Caco-2 (cell line): ENCODE data around the gene HCST. TPM values are rescaled to one million over a fixed set of nuclear protein-coding genes. Genes with fewer than 3 reads are reported as not detected.

Experiments used
- BruUV-seq: library from RNA; stranded (reverse); fragments of 400-500 nt; replicated peaks from 2 replicates; lab custom pipeline; 2021; lab: Mats Ljungman, UMichigan
- CTCF ChIA-PET: fragments of 300-600 bp; sonication (Branson Sonifier 250); formaldehyde crosslinking; loops from one replicate; lab custom pipeline; 2022; ENCODE audit warnings: antibody characterized with exemption; lab: Charles Lee
- POLR2A ChIA-PET: fragments of 300-600 bp; sonication (Branson Sonifier 250); formaldehyde crosslinking; loops from one replicate; lab custom pipeline; 2022; ENCODE audit warnings: antibody characterized with exemption; lab: Charles Lee
- DNase-seq, 2 experiments: peaks; one replicate each; pipeline versions ENCODE4 v3.0.0 to v3.0.0-alpha.2; 2020 to 2022
- H3K27me3 ChIP-seq: replicated peaks from 2 replicates; pipeline ENCODE4 v1.6.0; 2011; ENCODE audit warnings: low read length; ENCODE audit not compliant: control insufficient read depth, insufficient read depth
- H3K36me3 ChIP-seq: 2 replicates; pipeline ENCODE4 v1.5.1; 2011; ENCODE audit warnings: low read length; ENCODE audit not compliant: control insufficient read depth, insufficient read depth
- H3K4me1 ChIP-seq: fragments of 250-450 bp; sonication (Bioruptor Pico); 2 replicates; pipeline ENCODE4 v1.5.1; 2020; ENCODE audit warnings: mild to moderate bottlenecking
- H3K4me3 ChIP-seq: 2 replicates; pipeline ENCODE4 v1.5.1; 2011; ENCODE audit warnings: low read depth, mild to moderate bottlenecking, control low read depth, low read length
- H3K9me3 ChIP-seq: fragments of 250-450 bp; sonication (Bioruptor Pico); 2 replicates; pipeline ENCODE4 v1.5.1; 2020; ENCODE audit warnings: mild to moderate bottlenecking, moderate library complexity
- H3K27ac Mint-ChIP-seq: one replicate; pipeline ENCODE4 v1.8.0; 2022; ENCODE audit warnings: mixed read lengths; ENCODE audit not compliant: unreplicated experiment
- H3K27me3 Mint-ChIP-seq: one replicate; pipeline ENCODE4 v1.8.0; 2022; ENCODE audit warnings: mixed read lengths; ENCODE audit not compliant: insufficient read depth, unreplicated experiment
- H3K36me3 Mint-ChIP-seq: one replicate; pipeline ENCODE4 v1.8.0; 2022; ENCODE audit warnings: mild to moderate bottlenecking, mixed read lengths; ENCODE audit not compliant: insufficient read depth, unreplicated experiment
- H3K4me1 Mint-ChIP-seq: one replicate; pipeline ENCODE4 v1.8.0; 2022; ENCODE audit warnings: low read depth, mixed read lengths; ENCODE audit not compliant: unreplicated experiment
- H3K4me3 Mint-ChIP-seq: one replicate; pipeline ENCODE4 v1.8.0; 2022; ENCODE audit warnings: mild to moderate bottlenecking, moderate library complexity, mixed read lengths; ENCODE audit not compliant: unreplicated experiment
- H3K9me3 Mint-ChIP-seq: one replicate; pipeline ENCODE4 v1.8.0; 2022; ENCODE audit warnings: mixed read lengths; ENCODE audit not compliant: unreplicated experiment
- intact Hi-C: fragments of 100-400 bp; cut with micrococcal nuclease; formaldehyde crosslinking; loops from one replicate; pipeline ENCODE4 v1.10.0; 2022; ENCODE audit not compliant: unreplicated experiment
- total RNA-seq: library from RNA; stranded (reverse); gene quantifications from 2 replicates; pipeline ENCODE4 v1.2.3, GENCODE V29; 2022
- TF ChIP-seq, protein P1 (sequence below), 2 experiments: fragments of 200-600 bp in 1 of 2; IDR thresholded peaks; 1 replicate in 1 of 2; 2 replicates in 1 of 2; pipeline versions ENCODE4 v1.5.1 to v1.8.0; 2011 to 2022; ENCODE audit warnings: antibody characterized with exemption in 1 of 2, control low read depth in 1 of 2, inconsistent platforms in 1 of 2, low read depth in 1 of 2, low read length in 1 of 2, mild to moderate bottlenecking in 1 of 2, moderate library complexity in 1 of 2; ENCODE audit not compliant: insufficient read depth in 1 of 2, severe bottlenecking in 1 of 2, unreplicated experiment in 1 of 2

HCST gene
- total RNA-seq, 1 experiment from 2014 or later: not detected

DNA sequence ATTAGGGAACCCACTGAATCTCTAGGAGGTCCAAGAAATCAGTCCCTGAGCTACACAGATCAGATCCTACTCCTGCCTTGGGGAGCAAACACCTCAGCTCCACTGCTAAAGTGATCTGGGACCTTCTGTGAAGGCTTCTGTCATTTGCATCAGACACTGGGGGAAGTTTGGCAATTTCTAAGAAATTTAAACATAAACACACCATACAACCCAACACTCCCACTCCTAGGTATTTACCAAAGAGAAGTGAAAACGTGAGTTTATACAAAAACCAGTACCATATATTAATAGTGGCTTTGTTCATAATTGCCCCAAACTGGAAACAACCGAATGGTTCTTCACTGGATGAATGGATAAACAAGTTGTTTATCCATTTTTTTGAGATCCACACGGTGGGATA is 13.1 kb downstream of the HCST start:
- H3K4me1 Mint-ChIP-seq: no peaks in the 10 kb centered on the region
- Histone ChIP-seq H3K4me3 (no peak overlapping the region), H3K9me3 (no peaks in the 10 kb centered on the region), H3K4me1 (no peaks in the 10 kb centered on the region), H3K36me3 (no peaks in the 10 kb centered on the region), H3K27me3 (0 out of 2 replicates have a peak, but pooled peaks cover 1% of the 10 kb centered on the region)
- DNase-seq: no peak
- BruUV-seq: no TSS peak
- H3K36me3 Mint-ChIP-seq: no peaks in the 10 kb centered on the region
- ChIA-PET POLR2A (no interaction called here), CTCF (no interaction called here)
- no peaks in the 10 kb centered on the region for H3K9me3 Mint-ChIP-seq
- no peak overlapping the region for H3K27ac Mint-ChIP-seq
- peaks cover 7% of the 10 kb centered on the region for H3K27me3 Mint-ChIP-seq
- H3K4me3 Mint-ChIP-seq: no peak overlapping the region
- intact Hi-C loops: no loop called here
- TF ChIP-seq, protein P1, sequence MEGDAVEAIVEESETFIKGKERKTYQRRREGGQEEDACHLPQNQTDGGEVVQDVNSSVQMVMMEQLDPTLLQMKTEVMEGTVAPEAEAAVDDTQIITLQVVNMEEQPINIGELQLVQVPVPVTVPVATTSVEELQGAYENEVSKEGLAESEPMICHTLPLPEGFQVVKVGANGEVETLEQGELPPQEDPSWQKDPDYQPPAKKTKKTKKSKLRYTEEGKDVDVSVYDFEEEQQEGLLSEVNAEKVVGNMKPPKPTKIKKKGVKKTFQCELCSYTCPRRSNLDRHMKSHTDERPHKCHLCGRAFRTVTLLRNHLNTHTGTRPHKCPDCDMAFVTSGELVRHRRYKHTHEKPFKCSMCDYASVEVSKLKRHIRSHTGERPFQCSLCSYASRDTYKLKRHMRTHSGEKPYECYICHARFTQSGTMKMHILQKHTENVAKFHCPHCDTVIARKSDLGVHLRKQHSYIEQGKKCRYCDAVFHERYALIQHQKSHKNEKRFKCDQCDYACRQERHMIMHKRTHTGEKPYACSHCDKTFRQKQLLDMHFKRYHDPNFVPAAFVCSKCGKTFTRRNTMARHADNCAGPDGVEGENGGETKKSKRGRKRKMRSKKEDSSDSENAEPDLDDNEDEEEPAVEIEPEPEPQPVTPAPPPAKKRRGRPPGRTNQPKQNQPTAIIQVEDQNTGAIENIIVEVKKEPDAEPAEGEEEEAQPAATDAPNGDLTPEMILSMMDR (IDR thresholded peaks at IDR 0.05; ENCODE audit: insufficient read depth in 1 of 2, low read depth in 1 of 2, low read length in 1 of 2, severe bottlenecking in 1 of 2, unreplicated experiment in 1 of 2): no peak

GRCh38 chr19:35919306-35919705 is 17.0 kb downstream of the HCST start:
- no peak overlapping the region for H3K4me3 Mint-ChIP-seq
- POLR2A ChIA-PET: no interaction called here
- peaks cover 7% of the 10 kb centered on the region for H3K27me3 Mint-ChIP-seq

DNA sequence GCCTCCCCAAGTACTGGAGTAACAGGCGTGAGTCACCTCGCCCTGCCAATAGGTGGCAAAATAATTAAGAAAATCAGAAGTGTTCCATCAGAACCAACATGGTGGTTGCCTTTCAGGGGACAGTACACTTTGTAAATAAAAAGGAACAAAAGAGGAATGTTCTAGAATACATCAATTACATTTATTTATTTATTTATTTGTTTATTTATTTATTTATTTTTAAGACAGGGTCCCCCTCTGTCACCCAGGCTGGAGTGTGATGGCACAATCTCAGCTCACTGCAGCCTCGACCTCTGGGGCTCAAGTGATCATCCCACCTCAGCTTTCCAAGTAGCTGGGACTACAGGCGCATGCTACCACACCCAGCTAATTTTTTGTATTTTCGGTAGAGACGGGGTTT is 18.7 kb downstream of the HCST start:
- H3K36me3 Mint-ChIP-seq: no peaks in the 10 kb centered on the region
- Histone ChIP-seq H3K27me3 (no peaks in the 10 kb centered on the region), H3K36me3 (no peaks in the 10 kb centered on the region), H3K9me3 (peaks cover 6% of the 10 kb centered on the region; the same call in 1 of the 2 replicates), H3K4me3 (no peak overlapping the region), H3K4me1 (no peaks in the 10 kb centered on the region)
- ChIA-PET CTCF (no interaction called here), POLR2A (no interaction called here)
- no peak for DNase-seq
- H3K4me3 Mint-ChIP-seq: no peak overlapping the region
- TF ChIP-seq, protein P1 (IDR thresholded peaks at IDR 0.05; ENCODE audit: insufficient read depth in 1 of 2, low read depth in 1 of 2, low read length in 1 of 2, severe bottlenecking in 1 of 2, unreplicated experiment in 1 of 2): no peak
- peaks cover 14% of the 10 kb centered on the region for H3K9me3 Mint-ChIP-seq
- BruUV-seq: no TSS peak
- intact Hi-C loops: no loop called here
- H3K27me3 Mint-ChIP-seq: peaks cover 1% of the 10 kb centered on the region
- H3K27ac Mint-ChIP-seq: no peak overlapping the region
- no peaks in the 10 kb centered on the region for H3K4me1 Mint-ChIP-seq

More at GRCh38 chr19:35919306-35919705, 17.0 kb downstream of the HCST start:
- no peaks in the 10 kb centered on the region for H3K36me3 ChIP-seq
- no peaks in the 10 kb centered on the region for H3K4me1 ChIP-seq
- Mint-ChIP-seq H3K9me3 (no peaks in the 10 kb centered on the region), H3K36me3 (no peaks in the 10 kb centered on the region), H3K4me1 (no peaks in the 10 kb centered on the region), H3K27ac (no peak overlapping the region)
- no peak overlapping the region for H3K4me3 ChIP-seq
- H3K27me3 ChIP-seq: no peaks in the 10 kb centered on the region
- CTCF ChIA-PET: no interaction called here
- TF ChIP-seq, protein P1 (IDR thresholded peaks at IDR 0.05; ENCODE audit: insufficient read depth in 1 of 2, low read depth in 1 of 2, low read length in 1 of 2, severe bottlenecking in 1 of 2, unreplicated experiment in 1 of 2): no peak
- no TSS peak for BruUV-seq
- DNase-seq: no peak
- H3K9me3 ChIP-seq: no peaks in the 10 kb centered on the region
- intact Hi-C loops: no loop called here
